HG02870 (cell line): ENCODE measurements around the gene ELOVL3.

ENCODE experiments used
- ATAC-seq: cut with Tn5 transposase; IDR thresholded peaks from one replicate; pipeline ENCODE4 v1.9.1; 2021; ENCODE audit warnings: mild to moderate bottlenecking, moderate library complexity; ENCODE audit not compliant: unreplicated experiment

Gene ELOVL3

DNA sequence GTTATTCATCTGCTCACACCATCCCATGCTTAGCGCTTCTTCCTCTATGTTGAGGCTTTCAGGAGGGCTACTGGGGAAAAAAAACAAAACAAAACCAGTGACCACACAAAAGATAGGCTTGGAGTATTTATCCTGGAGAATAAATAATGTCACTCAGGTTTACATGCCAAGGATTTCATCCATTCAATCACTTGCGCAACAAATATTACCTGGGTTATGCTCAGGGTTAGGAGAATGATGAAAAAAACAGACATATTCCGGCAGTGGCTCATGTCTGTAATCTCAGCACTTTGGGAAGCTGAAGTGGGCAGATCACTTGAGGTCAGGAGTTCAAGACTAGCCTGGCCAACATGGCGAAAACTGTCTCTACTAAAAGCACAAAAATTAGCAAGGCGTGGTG, 3.3 kb upstream of the ELOVL3 start:
- ATAC-seq: no peak

DNA sequence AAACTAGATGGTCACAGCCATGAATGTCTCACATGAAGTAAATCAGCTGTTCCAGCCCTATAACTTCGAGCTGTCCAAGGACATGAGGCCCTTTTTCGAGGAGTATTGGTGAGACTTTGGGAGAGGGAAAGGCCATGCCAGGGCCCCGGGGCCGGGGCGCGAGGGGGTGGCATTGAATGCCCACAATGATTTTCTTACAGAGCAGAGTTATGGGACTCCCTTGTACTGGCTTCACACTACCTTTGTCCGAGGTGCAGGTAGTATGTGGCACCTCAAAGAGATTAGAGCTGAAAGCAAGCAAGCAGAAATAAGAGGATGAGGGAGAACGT, 407 bp downstream of the ELOVL3 start:
- ATAC-seq: no peak

DNA sequence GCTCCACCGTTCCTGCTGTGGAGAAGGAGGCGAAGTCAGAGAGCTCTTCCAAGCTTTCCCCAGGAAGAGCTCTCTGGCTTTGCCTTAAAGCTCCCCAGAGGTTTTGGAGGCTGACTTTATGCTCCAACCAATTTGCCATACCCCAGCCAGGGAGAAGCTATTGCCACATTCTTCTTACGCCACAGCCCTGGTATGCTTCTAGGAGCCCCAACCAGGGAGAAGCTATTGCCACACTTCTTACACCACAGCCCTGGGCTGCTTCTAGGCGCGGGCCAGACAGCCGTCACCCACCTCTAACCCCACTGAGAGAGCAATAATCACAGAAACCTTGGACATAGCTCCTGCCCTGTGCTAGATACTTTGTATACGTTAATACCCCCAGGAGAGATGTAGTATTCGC, 951 bp downstream of the ELOVL3 start:
- ATAC-seq: no peak

- no peak for ATAC-seq
These were observed 3.7 kb downstream of the ELOVL3 start for GRCh38 chr10:102229810-102230263.

DNA sequence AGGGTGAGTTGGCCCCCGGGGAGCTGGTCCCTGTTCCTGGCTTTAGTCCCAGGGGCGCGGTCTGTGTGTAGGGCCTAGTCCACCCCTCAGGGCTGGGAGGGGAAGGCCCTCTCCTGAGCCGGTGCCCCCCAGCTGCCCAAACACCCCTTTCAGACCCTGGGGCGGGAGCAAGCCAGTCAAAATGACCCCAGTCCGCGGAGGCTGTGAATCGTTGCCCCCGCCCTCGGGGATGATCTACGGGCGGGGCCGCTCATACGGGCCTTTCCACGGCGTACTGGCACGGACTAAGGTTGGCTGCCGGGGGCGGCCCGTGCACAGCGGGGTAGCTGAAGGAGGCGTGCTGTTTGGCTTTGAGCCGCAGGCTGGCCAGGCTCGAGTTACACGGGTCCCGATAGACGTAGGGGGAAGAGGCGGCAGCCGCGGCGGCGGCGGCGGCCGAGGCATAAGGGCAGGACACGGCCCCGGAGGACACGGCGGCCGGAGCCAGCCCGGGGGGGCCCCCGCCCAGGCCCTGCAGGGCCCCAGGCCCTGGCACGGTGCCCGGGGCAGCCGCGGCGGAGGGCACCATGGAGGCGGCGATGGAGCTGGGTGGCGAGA, 4.3 kb downstream of the ELOVL3 start:
- ATAC-seq: no peak

GRCh38 chr10:102230861-102231356, 4.8 kb downstream of the ELOVL3 start:
- no peak for ATAC-seq

DNA sequence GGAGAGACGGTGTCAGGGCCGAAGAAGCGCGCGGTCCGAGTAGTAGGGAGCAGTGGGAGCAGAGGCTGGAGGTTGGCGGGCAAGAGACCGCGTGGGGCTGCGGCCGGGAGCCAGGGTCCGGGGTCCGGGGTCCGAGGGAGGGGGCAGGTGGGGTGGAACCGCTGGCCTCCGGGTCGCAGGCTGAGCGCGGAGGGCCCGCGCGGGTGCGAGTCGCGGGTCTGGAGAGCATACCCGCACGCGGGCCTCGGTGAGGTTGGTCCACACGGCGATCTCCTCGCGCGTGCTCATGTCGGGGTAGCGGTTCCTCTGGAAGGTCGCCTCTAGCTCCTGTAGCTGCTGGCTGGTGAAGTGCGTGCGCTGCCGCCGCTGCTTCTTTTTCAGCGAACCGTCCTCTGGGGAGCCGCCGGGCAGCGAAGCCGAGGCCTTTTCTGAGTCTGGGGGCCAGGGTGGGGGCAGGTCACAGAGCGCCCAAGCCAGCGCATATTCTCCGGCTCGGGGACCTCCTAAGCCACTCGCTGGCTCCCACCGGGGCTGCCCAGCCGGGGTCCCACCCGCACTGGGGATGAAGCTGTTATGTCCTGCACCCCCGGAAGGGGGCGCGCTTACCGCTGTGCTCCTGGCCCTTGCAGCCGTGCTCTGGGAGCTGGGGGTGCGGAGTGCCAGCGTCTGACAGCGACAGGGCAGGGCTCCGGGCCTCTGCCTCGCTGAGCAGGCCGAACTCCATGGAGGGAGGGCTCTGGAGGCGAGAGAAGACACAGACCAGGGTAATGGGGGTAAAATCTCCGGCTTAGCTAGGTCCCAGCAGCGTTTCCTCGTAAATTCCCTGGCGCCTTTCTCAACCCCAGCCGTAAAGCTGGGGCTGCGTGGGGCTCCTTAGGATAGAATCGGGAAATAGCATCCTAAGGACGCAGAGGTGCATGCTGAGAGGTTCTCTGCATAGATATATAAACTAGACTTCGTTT, 5.5 kb downstream of the ELOVL3 start:
- no peak for ATAC-seq

DNA sequence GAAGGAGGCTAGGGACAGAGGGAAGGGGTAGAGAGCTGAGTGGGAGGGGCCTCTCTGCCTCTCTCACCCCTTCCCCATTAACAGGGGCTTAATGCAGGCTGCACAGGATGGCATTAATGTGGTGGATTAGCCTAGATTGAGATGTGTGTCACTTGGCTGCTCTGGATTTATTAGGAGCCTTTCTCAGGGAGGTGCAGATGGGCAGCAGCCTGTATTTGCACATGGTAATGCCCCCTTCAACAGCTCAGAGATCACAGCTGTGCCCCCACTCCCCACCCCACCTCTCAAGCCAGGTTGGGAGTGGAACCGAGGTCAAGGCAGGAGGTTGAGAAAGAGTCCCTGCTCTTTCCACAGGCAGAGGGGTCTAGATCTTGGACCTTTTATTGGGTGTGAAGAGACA, 7.9 kb downstream of the ELOVL3 start:
- no peak for ATAC-seq

- ATAC-seq: no peak
These were observed 8.9 kb downstream of the ELOVL3 start for GRCh38 chr10:102234888-102235597.

DNA sequence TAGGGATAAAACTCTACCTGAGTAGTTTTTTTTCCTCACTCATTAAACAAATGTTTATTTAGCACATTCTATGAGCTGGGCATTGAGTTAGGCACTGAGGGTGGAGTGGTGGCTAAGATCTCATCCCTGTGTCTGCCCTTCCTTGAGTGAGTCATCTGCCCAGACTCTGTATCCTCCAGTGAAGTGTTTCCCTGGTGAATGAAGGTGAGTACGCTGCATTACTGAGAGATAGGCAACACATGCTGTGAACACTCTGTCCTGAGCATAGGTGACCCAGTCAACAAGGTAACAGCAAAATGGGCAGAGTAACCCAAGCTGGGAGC, 9.5 kb downstream of the ELOVL3 start:
- ATAC-seq: no peak

- ATAC-seq: no peak
These were observed 9.9 kb downstream of the ELOVL3 start for GRCh38 chr10:102236006-102236405.

GRCh38 chr10:102237711-102238252, 11.7 kb downstream of the ELOVL3 start:
- no peak for ATAC-seq

DNA sequence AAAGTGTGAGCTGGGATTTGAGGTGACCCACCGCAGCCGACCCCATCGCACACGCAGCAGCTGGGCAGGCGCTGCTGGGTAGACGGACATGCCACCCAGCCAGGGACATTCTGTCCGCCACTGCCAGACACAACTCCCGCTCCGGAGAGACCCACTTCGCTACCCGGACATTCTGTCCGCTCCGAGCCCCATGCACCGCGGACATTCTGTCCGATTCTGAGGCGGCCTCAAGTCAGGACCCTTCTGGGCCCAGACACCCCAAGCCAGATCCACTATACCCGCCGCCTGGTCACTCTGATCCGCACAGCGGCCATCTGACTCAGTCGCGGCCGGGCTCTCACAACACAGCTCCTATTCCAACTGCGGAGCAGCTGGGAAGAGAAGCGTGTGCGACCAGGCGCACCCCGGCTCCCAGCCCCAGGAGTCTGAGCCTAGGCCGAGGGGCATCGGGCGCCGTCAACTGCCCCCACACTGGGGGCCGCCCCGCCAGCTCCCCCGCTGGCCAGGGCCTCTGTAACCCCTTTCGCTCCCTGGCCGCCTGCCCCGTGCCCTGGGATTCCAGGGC, 14.4 kb downstream of the ELOVL3 start:
- no peak for ATAC-seq

- ATAC-seq: no peak
These were observed 14.9 kb downstream of the ELOVL3 start for GRCh38 chr10:102241032-102241443.

DNA sequence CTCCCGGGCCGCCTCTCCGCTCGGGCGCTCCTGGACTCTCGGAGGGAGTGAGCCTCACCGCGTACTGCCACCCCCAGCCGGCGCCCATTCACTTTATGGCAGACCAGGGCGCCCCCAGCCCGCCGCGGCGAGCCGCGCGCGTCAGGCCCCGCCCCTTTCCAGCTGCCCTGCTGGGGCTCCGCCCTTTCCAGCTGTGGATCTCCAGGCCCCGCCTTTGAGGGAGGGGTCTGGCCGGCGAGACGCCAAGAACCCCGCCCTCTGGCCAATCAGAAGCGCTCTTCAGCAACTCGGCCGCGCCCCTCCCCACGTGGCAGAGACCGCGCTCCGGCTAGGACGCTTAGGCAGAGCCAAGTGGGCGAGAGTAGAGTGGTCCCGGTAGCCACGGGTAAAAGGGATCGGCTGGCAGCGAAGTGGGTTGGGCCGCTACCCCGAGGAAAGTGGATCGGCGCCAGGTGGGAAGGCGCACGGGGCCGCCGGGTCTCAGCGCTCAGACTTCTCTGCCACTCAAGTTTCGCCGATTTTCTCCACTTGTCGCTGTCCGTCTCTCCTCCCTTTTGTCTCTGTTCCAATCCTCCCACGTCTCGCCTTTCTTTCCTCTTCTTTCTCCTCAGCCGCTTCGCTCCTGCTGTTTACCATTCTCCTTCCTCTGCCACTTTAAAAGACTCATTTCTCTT, 15.5 kb downstream of the ELOVL3 start, which contains the start of gene PITX3:
PITX3 (minus strand) TSS at position 69 of the 674 bp plus-strand sequence. CDS start 9,432 bp downstream, outside the sequence.
- ATAC-seq: peak; percentile 31

DNA sequence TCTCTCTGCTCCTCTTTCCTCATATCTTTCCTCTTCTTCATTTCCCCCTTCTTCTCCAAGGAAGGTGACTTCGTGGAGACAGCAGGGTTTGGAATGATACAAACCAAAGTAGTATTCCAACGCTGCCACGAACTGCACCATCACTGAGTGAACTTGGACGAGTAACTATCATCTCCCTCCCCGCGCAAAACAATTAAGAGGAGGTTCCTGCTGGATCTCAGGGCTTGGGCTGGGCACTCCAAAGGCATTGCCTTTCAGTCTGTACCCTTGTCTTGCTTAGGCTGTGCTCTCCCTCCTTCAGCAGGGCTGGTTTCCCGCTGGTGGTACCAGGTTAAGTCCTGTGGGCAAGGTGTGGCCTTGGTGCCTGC, 16.0 kb downstream of the ELOVL3 start:
- ATAC-seq: no peak

DNA sequence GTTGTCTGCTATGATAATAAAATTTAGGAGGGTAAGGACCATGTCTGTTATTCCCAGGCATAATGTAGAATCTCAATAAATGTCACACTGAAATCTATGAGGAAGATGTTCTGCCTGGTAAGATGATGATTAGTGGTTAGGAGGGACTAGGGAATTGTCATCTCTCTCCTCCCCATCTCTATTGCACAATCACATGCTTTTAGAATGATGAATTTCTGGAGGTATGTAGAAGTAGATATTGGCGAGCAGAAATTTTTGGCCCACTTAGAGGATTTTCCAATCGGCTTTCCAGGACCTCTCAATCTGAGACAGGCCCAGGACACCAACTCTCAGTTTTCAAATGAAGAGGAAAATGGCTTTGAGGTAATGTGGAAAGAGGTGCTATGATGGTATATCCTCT, 17.2 kb downstream of the ELOVL3 start:
- ATAC-seq: no peak

DNA sequence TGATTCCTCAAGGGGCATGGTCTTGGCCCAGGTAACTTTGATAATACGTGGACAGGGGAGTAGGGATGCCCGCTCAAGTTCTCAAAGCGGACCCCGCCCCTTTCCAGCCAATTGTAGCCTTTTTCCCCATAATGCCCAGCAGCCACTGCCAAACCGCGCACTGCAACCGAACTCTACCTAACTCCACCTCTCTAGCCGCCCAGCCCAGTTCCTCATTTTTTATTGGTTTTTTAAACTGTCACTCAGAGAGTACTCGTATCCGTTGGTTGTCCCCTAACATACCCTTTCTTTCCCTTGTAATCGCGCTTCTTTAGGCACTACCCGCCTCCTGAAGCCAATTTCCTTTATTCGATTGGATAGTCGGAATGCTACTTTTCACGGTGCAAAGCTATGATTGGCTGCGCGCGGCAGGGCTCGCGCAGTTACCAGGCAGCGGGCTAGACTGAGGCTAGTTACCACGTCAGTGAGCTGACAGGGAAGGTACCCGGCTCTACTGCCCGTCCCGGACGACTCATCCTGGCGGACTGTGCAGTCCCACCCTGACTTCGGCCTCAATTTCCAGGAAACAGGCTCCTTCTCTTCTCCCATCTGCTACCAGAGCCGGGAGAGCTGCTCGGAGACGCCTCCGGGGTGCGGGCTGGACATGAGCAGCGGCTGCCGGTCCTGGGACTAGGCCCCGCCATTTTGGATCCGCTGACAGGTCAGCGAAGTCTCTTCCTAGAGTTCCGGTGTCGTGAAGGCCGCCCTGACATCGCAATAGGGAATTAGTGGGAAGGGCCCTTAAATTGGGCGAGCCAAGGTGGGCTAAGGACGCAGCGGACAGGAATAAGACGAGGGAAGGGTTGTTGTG, 19.2 kb downstream of the ELOVL3 start, which contains the start of gene GBF1:
GBF1 (plus strand) TSS at position 451 of the 850 bp plus-strand sequence. CDS start 13,407 bp downstream, outside the sequence.
- ATAC-seq: peak; percentile 92

DNA sequence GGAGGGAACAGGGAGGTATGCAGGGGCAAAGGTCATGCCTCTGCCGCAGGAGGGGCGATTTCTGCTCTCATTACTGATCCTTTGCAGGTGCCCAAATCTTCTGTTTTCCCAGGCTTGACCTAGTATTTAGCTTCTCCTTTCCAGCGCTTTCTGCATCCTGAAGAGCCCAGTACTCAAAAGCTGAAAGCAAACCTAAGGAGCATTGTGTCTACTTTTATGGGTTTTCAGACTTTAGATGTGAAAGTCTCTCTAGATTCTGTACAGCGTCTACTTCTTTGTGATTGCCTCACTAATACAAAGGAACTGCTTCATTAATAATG, 19.8 kb downstream of the ELOVL3 start:
- ATAC-seq: no peak

DNA sequence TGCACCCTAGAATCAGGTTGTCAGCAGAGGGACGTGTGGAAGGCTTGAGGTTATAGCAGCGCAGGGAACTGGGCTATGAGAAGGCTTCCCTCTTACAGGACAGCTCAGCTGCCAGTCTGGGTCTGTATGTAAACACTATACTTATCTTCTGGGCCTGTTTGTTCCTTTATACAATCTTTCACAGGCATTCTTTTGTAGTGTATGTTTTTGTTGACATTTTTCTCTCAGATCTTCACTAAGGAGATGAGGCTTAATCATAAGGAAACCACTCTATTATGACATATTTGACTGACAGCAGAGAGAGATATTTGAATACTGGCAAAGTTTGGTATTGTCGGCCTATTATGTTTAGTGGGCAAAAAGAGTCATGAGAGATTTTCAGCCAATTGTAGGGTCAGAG, 20.2 kb downstream of the ELOVL3 start:
- ATAC-seq: no peak
